Measurements from ENCODE around the gene DRD3.

DNA sequence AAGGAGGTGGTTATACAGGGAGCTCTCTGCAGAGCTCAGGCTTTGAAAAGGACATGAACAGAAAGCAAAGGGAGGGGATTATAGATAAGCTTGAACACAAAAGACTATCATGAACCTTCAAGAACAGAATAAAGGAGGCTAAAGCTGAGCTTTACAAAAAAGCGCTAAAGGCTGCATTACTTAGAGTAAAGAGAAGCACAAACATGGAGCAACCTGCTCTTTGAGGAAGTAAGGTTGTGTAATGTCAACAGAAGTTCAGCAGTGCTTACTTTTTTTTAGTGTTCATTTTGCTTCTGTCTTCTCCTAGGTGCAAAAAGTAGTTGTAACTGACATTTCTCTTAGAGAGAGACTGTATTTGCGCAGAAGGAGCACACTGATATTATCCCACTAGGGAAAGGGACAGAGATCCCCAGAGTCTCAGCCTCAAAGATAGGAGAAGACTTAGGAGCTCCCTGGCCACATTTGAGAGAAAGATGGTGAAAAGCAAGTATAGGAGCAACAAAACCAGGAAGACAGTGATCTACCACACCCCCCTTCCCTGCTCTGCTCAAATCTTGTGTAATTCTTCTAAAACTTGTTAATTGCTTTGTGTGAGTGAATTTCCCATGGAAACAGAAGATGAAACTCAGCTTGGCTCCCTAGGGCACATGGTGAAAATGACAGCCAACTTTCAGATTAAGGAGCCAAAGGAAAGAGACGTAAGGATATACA lies 67.6 kb downstream of the DRD3 start:
- TF ChIP-seq, protein P1, sequence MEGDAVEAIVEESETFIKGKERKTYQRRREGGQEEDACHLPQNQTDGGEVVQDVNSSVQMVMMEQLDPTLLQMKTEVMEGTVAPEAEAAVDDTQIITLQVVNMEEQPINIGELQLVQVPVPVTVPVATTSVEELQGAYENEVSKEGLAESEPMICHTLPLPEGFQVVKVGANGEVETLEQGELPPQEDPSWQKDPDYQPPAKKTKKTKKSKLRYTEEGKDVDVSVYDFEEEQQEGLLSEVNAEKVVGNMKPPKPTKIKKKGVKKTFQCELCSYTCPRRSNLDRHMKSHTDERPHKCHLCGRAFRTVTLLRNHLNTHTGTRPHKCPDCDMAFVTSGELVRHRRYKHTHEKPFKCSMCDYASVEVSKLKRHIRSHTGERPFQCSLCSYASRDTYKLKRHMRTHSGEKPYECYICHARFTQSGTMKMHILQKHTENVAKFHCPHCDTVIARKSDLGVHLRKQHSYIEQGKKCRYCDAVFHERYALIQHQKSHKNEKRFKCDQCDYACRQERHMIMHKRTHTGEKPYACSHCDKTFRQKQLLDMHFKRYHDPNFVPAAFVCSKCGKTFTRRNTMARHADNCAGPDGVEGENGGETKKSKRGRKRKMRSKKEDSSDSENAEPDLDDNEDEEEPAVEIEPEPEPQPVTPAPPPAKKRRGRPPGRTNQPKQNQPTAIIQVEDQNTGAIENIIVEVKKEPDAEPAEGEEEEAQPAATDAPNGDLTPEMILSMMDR (conservative IDR thresholded peaks at IDR 0.05) = no peak
- no peak for TF ChIP-seq ZFX (IDR thresholded peaks at IDR 0.05)
